GM21723 (cell line): ENCODE data around the gene GCNT4.

Source experiments
- ATAC-seq: cut with Tn5 transposase; IDR thresholded peaks from one replicate; pipeline ENCODE4 v1.9.1; 2021; ENCODE audit warnings: mild to moderate bottlenecking, moderate library complexity; ENCODE audit not compliant: unreplicated experiment

Gene GCNT4

GRCh38 chr5:75053054-75053303 is 621 bp upstream of the GCNT4 start:
- no peak for ATAC-seq

- no peak for ATAC-seq
Observed at GRCh38 chr5:75051217-75051751, 1.1 kb downstream of the GCNT4 start.

- ATAC-seq, result no peak
Observed at GRCh38 chr5:75050415-75050814, 1.9 kb downstream of the GCNT4 start.

GRCh38 chr5:75049456-75050351 is 2.7 kb downstream of the GCNT4 start:
- ATAC-seq, result peak; percentile 31

- ATAC-seq, result no peak
Observed at GRCh38 chr5:75048457-75048953, 3.9 kb downstream of the GCNT4 start.

- no peak for ATAC-seq
Observed at GRCh38 chr5:75047356-75047755, 5.0 kb downstream of the GCNT4 start.

- ATAC-seq, result no peak
Observed at GRCh38 chr5:75046366-75047142, 5.8 kb downstream of the GCNT4 start.

GRCh38 chr5:75045071-75045470 is 7.3 kb downstream of the GCNT4 start:
- no peak for ATAC-seq

GRCh38 chr5:75044406-75044805 is 8.0 kb downstream of the GCNT4 start:
- no peak for ATAC-seq

- ATAC-seq, result no peak
Observed at GRCh38 chr5:75043633-75044264, 8.6 kb downstream of the GCNT4 start.

GRCh38 chr5:75042522-75042921 is 9.8 kb downstream of the GCNT4 start:
- no peak for ATAC-seq

GRCh38 chr5:75040973-75041372 is 11.4 kb downstream of the GCNT4 start:
- no peak for ATAC-seq

- ATAC-seq, result no peak
Observed at GRCh38 chr5:75037106-75037505, 15.3 kb downstream of the GCNT4 start.

- ATAC-seq, result no peak
Observed at GRCh38 chr5:75034137-75034739, 18.1 kb downstream of the GCNT4 start.

- no peak for ATAC-seq
Observed at GRCh38 chr5:75031366-75031765, 21.0 kb downstream of the GCNT4 start.

- no peak for ATAC-seq
Observed at GRCh38 chr5:75028090-75028489, 24.3 kb downstream of the GCNT4 start.

- ATAC-seq, result no peak
Observed at GRCh38 chr5:75023368-75024159, 28.8 kb downstream of the GCNT4 start.

- no peak for ATAC-seq
Observed at GRCh38 chr5:75021800-75022199, 30.6 kb downstream of the GCNT4 start.

GRCh38 chr5:75021219-75021618 is 31.1 kb downstream of the GCNT4 start:
- no peak for ATAC-seq

GRCh38 chr5:75020016-75020656 is 32.2 kb downstream of the GCNT4 start:
- ATAC-seq, result no peak
